PFSK-1 (cell line): ENCODE results near the gene THSD4.

ENCODE experiments used
- SIN3A ChIP-seq: IDR thresholded peaks from 2 replicates; pipeline ENCODE4 v1.6.1; 2012; ENCODE audit warnings: mild to moderate bottlenecking, low read length, moderate library complexity, borderline replicate concordance; ENCODE audit not compliant: insufficient read depth
- TF ChIP-seq, protein P1 (sequence below), 2 experiments: IDR thresholded peaks; 2 replicates each; pipeline versions ENCODE4 v1.6.1 to v1.8.0; 2011 to 2012; ENCODE audit warnings: low read depth in 2 of 2, low read length in 2 of 2, control low read depth in 1 of 2, inconsistent platforms in 1 of 2, mild to moderate bottlenecking in 1 of 2, moderate library complexity in 1 of 2; ENCODE audit not compliant: insufficient read depth in 1 of 2

DNA sequence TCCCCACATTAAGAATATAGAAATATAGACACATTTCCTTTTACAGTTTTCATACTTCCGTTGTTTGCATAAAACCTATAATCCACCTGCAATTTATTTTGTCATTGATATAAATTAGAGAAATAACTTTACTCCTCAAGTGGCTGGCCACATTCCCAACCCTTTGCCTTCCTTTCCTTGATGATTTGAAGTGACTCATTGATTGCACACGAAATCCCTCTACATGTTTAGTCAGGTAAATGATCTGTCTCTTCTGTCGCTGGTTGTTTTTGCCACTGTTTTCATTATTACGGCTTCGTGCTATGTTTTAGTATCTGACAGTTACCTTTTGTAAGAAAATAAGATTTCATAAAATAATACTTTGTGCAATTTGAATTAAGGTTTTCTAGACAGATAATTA lies 422.9 kb downstream of the THSD4 start:
- TF ChIP-seq, protein P1, sequence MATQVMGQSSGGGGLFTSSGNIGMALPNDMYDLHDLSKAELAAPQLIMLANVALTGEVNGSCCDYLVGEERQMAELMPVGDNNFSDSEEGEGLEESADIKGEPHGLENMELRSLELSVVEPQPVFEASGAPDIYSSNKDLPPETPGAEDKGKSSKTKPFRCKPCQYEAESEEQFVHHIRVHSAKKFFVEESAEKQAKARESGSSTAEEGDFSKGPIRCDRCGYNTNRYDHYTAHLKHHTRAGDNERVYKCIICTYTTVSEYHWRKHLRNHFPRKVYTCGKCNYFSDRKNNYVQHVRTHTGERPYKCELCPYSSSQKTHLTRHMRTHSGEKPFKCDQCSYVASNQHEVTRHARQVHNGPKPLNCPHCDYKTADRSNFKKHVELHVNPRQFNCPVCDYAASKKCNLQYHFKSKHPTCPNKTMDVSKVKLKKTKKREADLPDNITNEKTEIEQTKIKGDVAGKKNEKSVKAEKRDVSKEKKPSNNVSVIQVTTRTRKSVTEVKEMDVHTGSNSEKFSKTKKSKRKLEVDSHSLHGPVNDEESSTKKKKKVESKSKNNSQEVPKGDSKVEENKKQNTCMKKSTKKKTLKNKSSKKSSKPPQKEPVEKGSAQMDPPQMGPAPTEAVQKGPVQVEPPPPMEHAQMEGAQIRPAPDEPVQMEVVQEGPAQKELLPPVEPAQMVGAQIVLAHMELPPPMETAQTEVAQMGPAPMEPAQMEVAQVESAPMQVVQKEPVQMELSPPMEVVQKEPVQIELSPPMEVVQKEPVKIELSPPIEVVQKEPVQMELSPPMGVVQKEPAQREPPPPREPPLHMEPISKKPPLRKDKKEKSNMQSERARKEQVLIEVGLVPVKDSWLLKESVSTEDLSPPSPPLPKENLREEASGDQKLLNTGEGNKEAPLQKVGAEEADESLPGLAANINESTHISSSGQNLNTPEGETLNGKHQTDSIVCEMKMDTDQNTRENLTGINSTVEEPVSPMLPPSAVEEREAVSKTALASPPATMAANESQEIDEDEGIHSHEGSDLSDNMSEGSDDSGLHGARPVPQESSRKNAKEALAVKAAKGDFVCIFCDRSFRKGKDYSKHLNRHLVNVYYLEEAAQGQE (IDR thresholded peaks at IDR 0.05; ENCODE audit: insufficient read depth in 1 of 2, low read depth in 2 of 2, low read length in 2 of 2), result no peak
- TF ChIP-seq SIN3A, result no peak
